Adrenal gland (tissue), 12 donors: ENCODE results near the gene STXBP5. TPM values are rescaled to one million over a fixed set of nuclear protein-coding genes. Genes with fewer than 3 reads are reported as not detected.

Source experiments
- DNase-seq, 7 donors: peaks; one replicate each; pipeline ENCODE4 v3.0.0-alpha.2; 2019 to 2020
- H3K27ac ChIP-seq, 5 donors: fragments of 200-600 bp; sonication (generic) in 4 of 5; 1 replicate in 3 of 5; 2 replicates in 2 of 5; pipeline versions ENCODE4 v1.5.1 to v1.8.0; 2016 to 2020; ENCODE audit warnings: mild to moderate bottlenecking in 1 of 5
- H3K27me3 ChIP-seq: fragments of 200-600 bp; 2 replicates; pipeline ENCODE4 v1.8.0; 2021
- H3K36me3 ChIP-seq, 2 donors: fragments of 200-600 bp; replicated peaks in 1 of 2; 1 replicate in 1 of 2; 2 replicates in 1 of 2; pipeline versions ENCODE4 v1.5.1 to v1.8.0; 2018 to 2022
- H3K4me1 ChIP-seq, 2 donors: fragments of 200-600 bp; replicated peaks in 1 of 2; 1 replicate in 1 of 2; 2 replicates in 1 of 2; pipeline versions ENCODE4 v1.5.1 to v1.8.0; 2018 to 2021
- H3K4me3 ChIP-seq, 4 donors: fragments of 200-600 bp; sonication (generic) in 3 of 4; one replicate each; pipeline ENCODE4 v1.5.1; 2016 to 2018
- H3K9me3 ChIP-seq, 3 donors: fragments of 200-600 bp; sonication (generic) in 1 of 3; replicated peaks in 1 of 3; 1 replicate in 2 of 3; 2 replicates in 1 of 3; pipeline versions ENCODE4 v1.5.1 to v1.8.0; 2016 to 2021
- POLR2A ChIP-seq, 2 donors: fragments of 450-650 bp; IDR thresholded peaks; one replicate each; pipeline ENCODE4 v1.6.1; 2017; ENCODE audit warnings: antibody characterized with exemption in 2 of 2, mild to moderate bottlenecking in 2 of 2, moderate library complexity in 1 of 2
- WGBS, 4 donors: extraction: QIAGEN DNeasy Blood & Tissue Kit in 2 of 4; methylation state at CpG; one replicate each; pipeline versions ENCODE4 v1.1.5 to v1.1.7; 2013 to 2017; 5-methylcytosine and 5-hydroxymethylcytosine counted together
- intact Hi-C, 2 donors: fragments of 100-400 bp; cut with DNase I; formaldehyde crosslinking; loops; one replicate each; pipeline versions ENCODE4 v1.14.1 to v1.15.0; 2022 to 2023
- polyA plus RNA-seq, 3 donors: library from polyadenylated mRNA; stranded (reverse); fragments of 200-250 nt in 2 of 3; fragments of 350-450 nt in 1 of 3; fragmentation: Illumina TruSeq in 1 of 3; extraction: RNeasy Lipid Tissue Mini Kit (QIAGEN cat#74804) in 1 of 3; gene quantifications; one replicate each; pipeline ENCODE4 v1.2.3, GENCODE V29; 2013 to 2014
- total RNA-seq, 9 donors: library from RNA; depleted of rRNA in 4 of 9; stranded (reverse); fragments of >200 nt in 4 of 9; fragments of 120-200 nt in 1 of 9; fragmentation: NEBNext Ultra II Directional in 1 of 9; extraction: Animal tissue kit (Norgen Biotek cat#: 25700) in 1 of 9; gene quantifications; one replicate each; pipeline versions ENCODE4 v1.1.0 to v1.2.4, GENCODE V29; 2013 to 2023
- TF ChIP-seq, protein P1 (sequence below), 6 experiments: fragments of 450-650 bp in 4 of 6; fragments of 200-600 bp in 2 of 6; sonication (generic) in 1 of 6; IDR thresholded peaks; 1 replicate in 5 of 6; 2 replicates in 1 of 6; pipeline versions ENCODE4 v1.5.1 to v1.8.0; 2016 to 2021; ENCODE audit warnings: antibody characterized with exemption in 6 of 6, mild to moderate bottlenecking in 2 of 6, moderate library complexity in 1 of 6
- donor health status: healthy with polysubstance abuse.
- donor health status: Bipolar disorder and iron deficiency.
- donor health status: DM: yes; HTN: yes; CAD: no.
- donor health status: DM: no; HTN: no; CAD: no.
- donor health status: DM: no; HTN: no; CAD: no.
- donor health status: DM: yes; HTN: yes; CAD: no.

Gene STXBP5
- total and polyA plus RNA-seq, 12 donors: 18.0 to 66.3 (median 30.1) TPM

DNA sequence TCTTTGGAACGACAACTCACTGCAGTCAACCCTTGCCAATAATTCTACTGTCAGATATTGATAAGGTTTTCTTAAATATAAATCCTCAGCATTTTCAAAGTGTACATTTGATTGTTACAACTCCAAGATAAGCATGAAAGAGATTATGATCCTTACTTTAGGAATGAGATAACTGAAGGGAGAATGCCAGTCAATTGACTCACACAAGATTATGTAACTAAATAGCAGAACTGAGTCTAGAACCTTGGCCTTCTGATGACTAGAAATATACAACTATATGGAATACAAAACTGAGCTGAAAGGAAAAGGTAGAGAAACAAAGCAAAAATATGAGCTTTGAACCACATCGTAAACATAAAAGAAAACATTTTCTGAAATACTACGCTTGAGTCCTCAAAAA, 26.9 kb upstream of the STXBP5 start:
- intact Hi-C loops: no loop called here
- no peaks in the 10 kb centered on the region for H3K9me3 ChIP-seq
- H3K27ac ChIP-seq: no peak overlapping the region
- no peaks in the 10 kb centered on the region for H3K27me3 ChIP-seq
- no peak for TF ChIP-seq POLR2A (IDR thresholded peaks at IDR 0.05)
- TF ChIP-seq, protein P1, sequence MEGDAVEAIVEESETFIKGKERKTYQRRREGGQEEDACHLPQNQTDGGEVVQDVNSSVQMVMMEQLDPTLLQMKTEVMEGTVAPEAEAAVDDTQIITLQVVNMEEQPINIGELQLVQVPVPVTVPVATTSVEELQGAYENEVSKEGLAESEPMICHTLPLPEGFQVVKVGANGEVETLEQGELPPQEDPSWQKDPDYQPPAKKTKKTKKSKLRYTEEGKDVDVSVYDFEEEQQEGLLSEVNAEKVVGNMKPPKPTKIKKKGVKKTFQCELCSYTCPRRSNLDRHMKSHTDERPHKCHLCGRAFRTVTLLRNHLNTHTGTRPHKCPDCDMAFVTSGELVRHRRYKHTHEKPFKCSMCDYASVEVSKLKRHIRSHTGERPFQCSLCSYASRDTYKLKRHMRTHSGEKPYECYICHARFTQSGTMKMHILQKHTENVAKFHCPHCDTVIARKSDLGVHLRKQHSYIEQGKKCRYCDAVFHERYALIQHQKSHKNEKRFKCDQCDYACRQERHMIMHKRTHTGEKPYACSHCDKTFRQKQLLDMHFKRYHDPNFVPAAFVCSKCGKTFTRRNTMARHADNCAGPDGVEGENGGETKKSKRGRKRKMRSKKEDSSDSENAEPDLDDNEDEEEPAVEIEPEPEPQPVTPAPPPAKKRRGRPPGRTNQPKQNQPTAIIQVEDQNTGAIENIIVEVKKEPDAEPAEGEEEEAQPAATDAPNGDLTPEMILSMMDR (IDR thresholded peaks at IDR 0.05): no peak
- H3K36me3 ChIP-seq: no peaks in the 10 kb centered on the region
- no peaks in the 10 kb centered on the region for H3K4me1 ChIP-seq
- no peak overlapping the region for H3K4me3 ChIP-seq
- no peak for DNase-seq
- WGBS, 4 donors: 77 to 84% (median 78%) methylated on average over 3 of the region's 3 CpGs

GRCh38 chr6:147178355-147178754, 25.9 kb upstream of the STXBP5 start:
- no peaks in the 10 kb centered on the region for H3K27me3 ChIP-seq

DNA sequence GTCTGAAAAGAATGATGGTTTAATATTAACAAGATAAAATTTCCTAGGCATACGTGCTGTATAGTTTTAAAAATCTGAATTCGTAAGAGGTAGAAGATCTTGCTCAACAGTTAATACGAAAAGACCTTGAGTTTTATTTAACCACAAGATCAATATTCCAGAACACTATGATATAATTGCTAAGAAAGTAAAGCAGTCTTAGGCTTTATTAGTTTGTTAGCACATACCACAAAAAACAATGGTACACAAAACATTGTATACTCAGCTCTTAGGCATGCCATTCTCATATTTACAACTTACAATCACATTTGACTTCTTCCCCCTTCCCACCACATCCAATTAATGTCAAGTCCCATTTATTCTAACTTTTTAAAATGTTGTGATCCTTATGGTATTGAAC, 24.4 kb upstream of the STXBP5 start:
- no peak for DNase-seq
- 71 to 85% (median 76%) methylated on average over 3 of the region's 3 CpGs for WGBS, 4 donors
- intact Hi-C loops: no loop called here
- H3K4me1 ChIP-seq: no peaks in the 10 kb centered on the region
- H3K4me3 ChIP-seq: no peak overlapping the region
- no peaks in the 10 kb centered on the region for H3K36me3 ChIP-seq
- TF ChIP-seq, protein P1 (IDR thresholded peaks at IDR 0.05): no peak
- no peak for TF ChIP-seq POLR2A (IDR thresholded peaks at IDR 0.05)
- H3K9me3 ChIP-seq: no peaks in the 10 kb centered on the region
- H3K27me3 ChIP-seq: no peaks in the 10 kb centered on the region
- no peak overlapping the region for H3K27ac ChIP-seq

More at GRCh38 chr6:147178355-147178754, 25.9 kb upstream of the STXBP5 start:
- H3K9me3 ChIP-seq: no peaks in the 10 kb centered on the region
- intact Hi-C loops: no loop called here
- TF ChIP-seq POLR2A (IDR thresholded peaks at IDR 0.05): no peak
- TF ChIP-seq, protein P1 (IDR thresholded peaks at IDR 0.05): no peak
- no peaks in the 10 kb centered on the region for H3K4me1 ChIP-seq
- no peak overlapping the region for H3K27ac ChIP-seq
- no peaks in the 10 kb centered on the region for H3K36me3 ChIP-seq
- no peak for DNase-seq
- H3K4me3 ChIP-seq: no peak overlapping the region

- TF ChIP-seq POLR2A (IDR thresholded peaks at IDR 0.05): no peak
- TF ChIP-seq, protein P1 (IDR thresholded peaks at IDR 0.05): no peak
These were observed 23.3 kb upstream of the STXBP5 start for GRCh38 chr6:147180926-147181325.

More at GRCh38 chr6:147180926-147181325, 23.3 kb upstream of the STXBP5 start:
- intact Hi-C loops: no loop called here
- H3K27ac ChIP-seq: no peak overlapping the region
- no peaks in the 10 kb centered on the region for H3K36me3 ChIP-seq
- no peaks in the 10 kb centered on the region for H3K27me3 ChIP-seq
- 79 to 85% (median 82%) methylated on average over 7 of the region's 7 CpGs for WGBS, 4 donors
- no peak for DNase-seq
- no peak overlapping the region for H3K4me3 ChIP-seq
- no peaks in the 10 kb centered on the region for H3K4me1 ChIP-seq
- H3K9me3 ChIP-seq: no peaks in the 10 kb centered on the region
